ENCODE results near the gene KRTAP12-3.
"Not testable (repeated sequence)": the region's sequence is repeated elsewhere in the genome, so short reads cannot be mapped to it uniquely, and the experiment has no call there.

The KRTAP12-3 gene, protein sequence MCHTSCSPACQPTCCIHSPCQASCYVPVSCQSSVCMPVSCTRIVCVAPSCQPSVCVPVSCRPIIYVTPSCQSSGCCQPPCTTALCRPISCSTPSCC

GRCh38 chr21:44657635-44658540 lies at the start of gene KRTAP12-3:
Gene KRTAP12-3 (plus strand): TSS chr21:44657932. CDS start chr21:44657980, 48 bp downstream.
- DNase-seq (ENCODE audit: low read depth): no peak

GRCh38 chr21:44609193-44609592 lies 48.5 kb upstream of the KRTAP12-3 start:
- DNase-seq (ENCODE audit: low read depth): no peak

DNA sequence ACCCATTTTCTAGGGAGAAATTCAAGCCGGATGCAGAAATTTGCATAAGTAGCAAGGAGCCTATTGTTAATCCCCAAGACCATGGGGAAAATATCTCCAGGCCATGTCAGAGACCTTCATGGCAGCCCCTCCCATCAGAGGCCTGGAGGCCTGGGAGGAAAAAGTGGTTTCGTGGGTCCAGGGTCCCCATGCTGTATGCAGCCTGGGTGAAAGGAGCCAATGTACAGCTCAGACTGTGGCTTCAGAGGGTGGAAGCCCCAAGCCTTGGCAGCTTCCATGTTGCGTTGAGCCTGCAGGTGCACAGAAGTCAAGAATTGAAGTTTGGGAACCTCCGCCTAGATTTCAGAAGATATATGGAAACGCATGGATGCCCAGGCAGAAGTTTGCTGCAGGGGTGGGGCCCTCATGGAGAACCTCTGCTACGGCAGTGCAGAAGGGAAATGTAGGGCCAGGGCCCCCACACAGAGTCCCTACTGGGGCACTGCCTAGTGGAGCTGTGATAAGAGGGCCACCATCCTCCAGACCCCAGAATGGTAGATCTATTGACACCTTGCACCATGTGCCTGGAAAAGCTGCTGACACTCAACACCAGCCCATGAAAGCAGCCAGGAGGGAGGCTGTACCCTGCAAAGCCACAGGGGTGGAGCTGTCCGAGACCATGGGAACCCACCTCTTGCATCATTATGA lies 47.4 kb upstream of the KRTAP12-3 start:
- not testable (repeated sequence) for DNase-seq (ENCODE audit: low read depth)

- DNase-seq (ENCODE audit: low read depth): no peak
These were observed 46.2 kb upstream of the KRTAP12-3 start for GRCh38 chr21:44611551-44611950.

DNA sequence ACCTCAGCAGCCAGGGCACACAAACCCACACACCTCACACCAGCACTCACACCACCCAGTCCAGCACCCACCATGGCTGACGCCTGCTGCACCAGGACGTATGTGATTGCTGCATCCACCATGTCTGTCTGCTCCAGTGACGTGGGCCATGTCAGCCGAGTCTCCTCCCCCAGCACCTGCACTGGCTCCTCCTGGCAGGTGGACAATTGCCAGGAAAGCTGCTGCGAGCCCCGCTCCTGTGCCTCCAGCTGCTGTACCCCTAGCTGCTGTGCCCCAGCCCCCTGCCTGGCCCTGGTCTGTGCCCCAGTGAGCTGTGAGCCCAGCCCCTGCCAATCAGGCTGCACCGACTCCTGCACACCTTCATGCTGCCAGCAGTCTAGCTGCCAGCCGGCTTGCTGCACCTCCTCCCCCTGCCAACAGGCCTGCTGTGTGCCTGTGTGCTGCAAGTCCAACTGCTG lies 45.7 kb upstream of the KRTAP12-3 start, which contains the start of gene KRTAP10-8:
KRTAP10-8 (plus strand) TSS at position 51 of the 458 bp plus-strand sequence; CDS start at position 73, 22 bp downstream.
- no peak for DNase-seq (ENCODE audit: low read depth)

DNA sequence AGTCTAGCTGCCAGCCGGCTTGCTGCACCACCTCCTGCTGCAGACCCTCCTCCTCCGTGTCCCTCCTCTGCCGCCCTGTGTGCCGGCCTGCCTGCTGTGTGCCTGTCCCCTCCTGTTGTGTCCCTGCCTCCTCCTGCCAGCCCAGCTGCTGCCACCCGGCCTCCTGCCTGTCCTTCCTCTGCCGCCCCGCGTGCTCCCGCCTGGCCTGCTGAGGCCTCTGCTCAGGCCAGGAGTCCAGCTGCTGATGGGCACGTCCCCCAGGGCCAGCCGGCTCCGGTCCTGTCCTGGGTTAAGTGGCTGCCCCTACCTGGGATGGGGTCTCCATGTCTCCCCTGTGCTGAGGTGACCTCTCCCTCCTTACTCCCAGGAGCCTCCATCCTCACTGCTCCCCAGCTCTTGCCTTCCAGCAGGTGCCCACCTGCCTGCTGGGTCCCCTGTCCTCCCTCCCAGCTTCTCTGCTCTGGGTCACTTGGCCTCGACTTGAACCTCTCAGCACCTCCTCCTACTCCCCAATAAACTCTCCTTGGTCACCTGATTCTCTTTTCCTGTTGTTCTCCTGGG lies 45.0 kb upstream of the KRTAP12-3 start:
- DNase-seq (ENCODE audit: low read depth): no peak

- DNase-seq (ENCODE audit: low read depth): no peak
These were observed 44.2 kb upstream of the KRTAP12-3 start for GRCh38 chr21:44613386-44614155.

- DNase-seq (ENCODE audit: low read depth): no peak
These were observed 43.5 kb upstream of the KRTAP12-3 start for GRCh38 chr21:44614161-44614631.

DNA sequence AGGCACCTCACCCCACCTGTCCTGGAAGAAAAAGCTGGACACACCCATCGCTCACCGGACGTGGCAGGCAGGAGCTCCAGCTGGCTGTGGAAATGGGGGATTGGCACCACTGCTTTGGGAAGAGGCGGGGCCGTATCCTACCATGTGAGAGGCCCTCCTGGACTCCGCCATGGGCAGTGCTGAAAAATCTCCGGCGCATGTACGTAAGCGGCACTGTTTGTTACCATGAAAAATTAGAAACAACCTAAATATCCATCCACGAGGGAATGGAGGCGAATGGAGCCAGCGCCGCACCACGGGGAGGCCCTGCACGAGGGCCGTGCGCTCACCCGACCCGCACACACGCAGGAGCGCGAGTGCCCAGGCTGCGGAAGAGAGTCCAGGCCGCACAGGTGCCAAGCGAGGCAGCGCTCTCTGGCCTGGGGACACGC lies 42.8 kb upstream of the KRTAP12-3 start:
- DNase-seq (ENCODE audit: low read depth): no peak

DNA sequence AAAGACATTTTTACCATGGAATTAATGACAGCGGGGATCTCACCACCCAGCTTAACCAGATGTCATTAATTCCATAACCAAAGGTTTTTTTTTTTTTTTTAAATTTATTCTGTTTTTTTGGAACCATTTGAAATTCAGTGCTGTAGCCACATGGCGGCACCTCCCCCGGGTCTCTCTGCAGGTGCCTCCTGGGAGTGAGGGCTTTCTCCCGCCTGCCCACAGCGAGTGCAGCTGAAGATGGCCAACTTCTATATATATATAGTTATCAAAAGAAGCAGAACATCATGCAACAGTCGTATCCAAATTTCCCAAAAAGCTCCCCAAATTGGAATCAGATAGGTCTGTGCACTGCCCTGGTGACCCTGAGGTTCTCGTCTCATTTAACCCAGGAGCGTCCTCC lies 42.3 kb upstream of the KRTAP12-3 start:
- no peak for DNase-seq (ENCODE audit: low read depth)

DNA sequence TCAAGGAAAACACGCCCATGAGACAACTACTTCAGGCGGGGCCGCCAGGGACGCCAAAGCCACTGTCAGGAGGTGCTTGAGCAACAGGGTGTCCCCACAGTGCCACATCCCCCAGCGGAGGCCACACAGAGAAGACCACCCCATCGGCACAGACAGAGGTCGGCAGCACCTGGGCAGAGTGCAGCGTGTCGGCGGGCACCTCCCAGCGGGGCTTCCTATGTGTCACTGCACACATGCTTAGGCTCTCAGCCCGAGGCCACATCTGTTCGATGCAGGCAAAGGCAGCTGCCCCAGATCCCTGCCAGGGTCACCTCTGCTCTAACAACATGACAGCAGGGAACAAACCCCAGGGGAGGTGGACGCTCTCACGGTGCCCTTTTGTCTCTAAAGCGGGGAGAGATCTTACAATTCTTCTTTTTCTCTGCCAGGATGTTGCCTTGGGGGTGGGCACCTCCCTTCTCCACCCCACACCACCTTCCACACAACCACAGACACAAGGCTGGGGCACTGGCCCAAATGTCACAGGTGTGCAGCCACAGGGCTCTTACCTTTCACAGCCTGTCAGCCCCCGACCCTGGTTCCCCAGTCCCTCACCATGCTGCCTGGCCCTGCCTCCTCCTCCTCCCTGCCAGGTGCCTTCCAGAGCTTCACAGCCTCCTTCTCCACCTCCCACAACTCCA lies 41.7 kb upstream of the KRTAP12-3 start:
- DNase-seq (ENCODE audit: low read depth): no peak

DNA sequence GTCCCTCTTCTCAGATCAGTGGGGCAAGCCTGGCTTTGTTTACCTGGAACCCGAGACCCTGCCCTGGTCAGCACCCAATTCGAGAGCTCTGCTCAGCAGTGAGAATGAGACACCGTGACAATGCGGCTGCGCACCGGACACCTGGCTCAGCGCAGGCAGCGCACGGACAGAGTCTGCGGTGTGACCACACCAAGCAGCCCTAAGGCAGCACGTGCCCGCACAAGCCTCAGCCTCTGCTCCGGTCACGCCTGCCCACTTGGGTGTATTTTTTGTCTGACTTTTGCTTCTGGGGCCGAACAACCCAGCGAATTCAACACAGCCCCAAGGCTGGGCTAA lies 41.2 kb upstream of the KRTAP12-3 start:
- DNase-seq (ENCODE audit: low read depth): no peak

GRCh38 chr21:44617071-44617501 lies 40.6 kb upstream of the KRTAP12-3 start:
- DNase-seq (ENCODE audit: low read depth): no peak

DNA sequence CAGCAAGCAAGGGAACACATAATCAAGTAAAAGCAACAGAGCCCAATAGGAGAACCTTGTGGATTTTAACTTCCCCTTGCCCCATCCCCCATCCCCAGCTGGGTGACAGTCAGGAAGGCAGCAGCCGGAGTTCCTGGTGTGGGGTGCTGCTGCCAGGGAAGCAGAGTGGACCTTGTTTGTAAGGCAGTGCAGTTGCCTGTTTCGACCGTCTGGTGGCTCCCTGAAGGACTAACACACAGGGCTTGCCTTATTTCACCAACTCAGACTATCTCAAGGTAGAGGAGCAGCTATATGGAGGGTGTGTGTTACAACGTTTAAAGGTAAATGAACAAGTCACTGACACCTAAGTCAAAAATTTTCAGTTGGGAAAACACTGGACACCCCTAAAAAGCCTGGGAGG lies 39.2 kb upstream of the KRTAP12-3 start:
- no peak for DNase-seq (ENCODE audit: low read depth)

DNA sequence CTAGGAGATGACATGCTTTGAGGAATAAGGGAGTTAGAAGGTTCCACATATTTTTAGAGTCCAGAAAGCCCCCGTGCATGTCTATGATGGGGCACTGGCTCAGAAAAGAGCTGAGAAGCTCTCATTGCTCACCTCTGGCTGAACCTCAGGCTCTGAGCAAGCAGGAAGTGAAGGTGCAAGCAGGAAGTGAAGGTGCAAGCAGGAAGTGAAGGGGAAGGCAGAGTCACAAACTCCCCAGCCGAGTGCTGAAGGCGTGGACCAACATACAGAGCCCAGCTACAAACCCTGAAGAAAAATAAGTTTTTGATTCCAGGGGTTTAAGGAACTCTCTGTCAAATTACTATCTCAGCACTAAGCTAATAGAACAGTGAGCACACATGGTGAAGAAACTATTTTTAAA lies 38.8 kb upstream of the KRTAP12-3 start:
- peak; percentile 24 for DNase-seq (ENCODE audit: low read depth)

GRCh38 chr21:44619886-44620285 lies 37.8 kb upstream of the KRTAP12-3 start:
- DNase-seq (ENCODE audit: low read depth): no peak

DNA sequence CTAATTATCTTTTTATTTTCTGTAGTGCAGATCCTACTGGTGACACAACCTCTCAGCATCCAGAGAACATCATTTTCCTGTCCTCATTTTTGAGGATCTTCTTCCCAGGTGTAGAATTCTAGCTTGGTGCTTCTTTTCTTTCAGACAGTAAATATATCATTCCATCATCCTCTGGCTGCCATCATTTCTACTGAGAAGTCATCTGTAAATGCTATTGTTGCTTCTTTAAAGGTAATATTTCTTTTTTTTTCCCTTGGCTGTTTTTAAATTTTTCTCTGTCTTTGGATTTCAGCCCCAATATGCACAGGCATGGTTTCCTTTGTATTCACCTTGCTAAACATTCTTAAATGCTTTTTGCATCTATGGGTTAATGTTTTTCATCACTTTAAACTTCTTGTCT lies 34.2 kb upstream of the KRTAP12-3 start:
- no peak for DNase-seq (ENCODE audit: low read depth)

- DNase-seq (ENCODE audit: low read depth): no peak
These were observed 32.0 kb upstream of the KRTAP12-3 start for GRCh38 chr21:44625756-44626155.

GRCh38 chr21:44626262-44626661 lies 31.5 kb upstream of the KRTAP12-3 start:
- DNase-seq (ENCODE audit: low read depth): peak; percentile 16

- no peak for DNase-seq (ENCODE audit: low read depth)
These were observed 31.0 kb upstream of the KRTAP12-3 start, which contains the start of gene KRTAP10-9 for GRCh38 chr21:44626673-44627143. Gene KRTAP10-9 (plus strand): TSS chr21:44627093. CDS start chr21:44627172, 79 bp downstream.
